Renal cortex interstitium (tissue), 11 donors: ENCODE results near the gene EPN2. TPM values are rescaled to one million over a fixed set of nuclear protein-coding genes. Genes with fewer than 3 reads are reported as not detected.

Experiments used
- DNase-seq, 11 donors: peaks; one replicate each; pipeline ENCODE4 v3.0.0-alpha.2; 2013; ENCODE audit warnings: low read depth in 9 of 11, low spot score in 4 of 11; ENCODE audit errors: extremely low read depth in 1 of 11
- polyA plus RNA-seq, 3 donors: library from polyadenylated mRNA; unstranded; fragments of 120-200 nt; gene quantifications; one replicate each; pipeline ENCODE4 v1.2.1, GENCODE V29; 2013; ENCODE audit not compliant: insufficient read length in 3 of 3

Gene EPN2
- polyA plus RNA-seq, 3 donors: 45.8 to 52.2 (median 48.6) TPM

GRCh38 chr17:19378416-19379360, 141.5 kb downstream of the EPN2 start, which contains the start of gene MAPK7:
Gene MAPK7, plus strand, starts transcription at chr17:19378498. Its CDS starts 403 bp downstream, at chr17:19378901.
- DNase-seq: no peak

GRCh38 chr17:19379361-19380065, 142.3 kb downstream of the EPN2 start:
- DNase-seq: no peak

- DNase-seq: no peak
These were observed 143.5 kb downstream of the EPN2 start for GRCh38 chr17:19380481-19381301.

GRCh38 chr17:19381361-19381740, 144.2 kb downstream of the EPN2 start:
- DNase-seq: no peak

- no peak for DNase-seq
These were observed 144.7 kb downstream of the EPN2 start for GRCh38 chr17:19381741-19382444.

GRCh38 chr17:19382531-19383444, 145.6 kb downstream of the EPN2 start:
- no peak for DNase-seq

- no peak for DNase-seq
These were observed 146.7 kb downstream of the EPN2 start for GRCh38 chr17:19383681-19384470.

- peak in 9 of 11 donors; percentile 66 to 88 (median 83) for DNase-seq
These were observed 147.7 kb downstream of the EPN2 start for GRCh38 chr17:19384723-19385391.

- DNase-seq: no peak
These were observed 148.4 kb downstream of the EPN2 start for GRCh38 chr17:19385521-19385983.

Other genes with a start within 250 kb of the EPN2 start
- 1 to 10 TPM; 5.2 to 9.7 (median 7.4) TPM for gene FAM83G, start 232.6 kb upstream of the EPN2 start, polyA plus RNA-seq
- 1 to 10 TPM; 4.6 to 7.8 (median 6.7) TPM for gene GRAP, start 190.4 kb upstream of the EPN2 start, polyA plus RNA-seq
- gene GRAPL, start 109.8 kb upstream of the EPN2 start, polyA plus RNA-seq: 1 to 10 TPM; 1.8 to 6.4 (median 3.6) TPM
- 10 to 100 TPM; 34.7 to 48.8 (median 39.6) TPM for gene B9D1, start 125.4 kb downstream of the EPN2 start, polyA plus RNA-seq
- gene MAPK7, start 141.1 kb downstream of the EPN2 start, polyA plus RNA-seq: 10 to 100 TPM; 23.1 to 29.6 (median 24.7) TPM
- 100 to 1,000 TPM; 198 to 260 (median 210) TPM for gene MFAP4, start 149.8 kb downstream of the EPN2 start, polyA plus RNA-seq
- gene RNF112, start 173.9 kb downstream of the EPN2 start, polyA plus RNA-seq: 1 to 10 TPM in 2 of 3 donors, under 1 TPM in 1; 0.70 to 1.7 (median 1.4) TPM